LoVo (cell line): ENCODE results near the gene NDUFS4.
"Not testable (repeated sequence)": the region's sequence is repeated elsewhere in the genome, so short reads cannot be mapped to it uniquely, and the experiment has no call there.

Experiments used
- DNase-seq: peaks from one replicate; pipeline ENCODE4 v3.0.0-alpha.2; 2016; ENCODE audit warnings: low spot score

NDUFS4 gene

GRCh38 chr5:53665313-53665712, 104.9 kb downstream of the NDUFS4 start:
- DNase-seq = peak; percentile 70

- DNase-seq = no peak
Observed at GRCh38 chr5:53667621-53668020, 107.2 kb downstream of the NDUFS4 start.

- no peak for DNase-seq
Observed at GRCh38 chr5:53671447-53671846, 111.0 kb downstream of the NDUFS4 start.

GRCh38 chr5:53674121-53674520, 113.7 kb downstream of the NDUFS4 start:
- no peak for DNase-seq

GRCh38 chr5:53677632-53678031, 117.2 kb downstream of the NDUFS4 start:
- DNase-seq = no peak

GRCh38 chr5:53678981-53679660, 118.7 kb downstream of the NDUFS4 start:
- DNase-seq = no peak

- no peak for DNase-seq
Observed at GRCh38 chr5:53681079-53681478, 120.6 kb downstream of the NDUFS4 start.

GRCh38 chr5:53691014-53691413, 130.6 kb downstream of the NDUFS4 start:
- no peak for DNase-seq

GRCh38 chr5:53694520-53695022, 134.1 kb downstream of the NDUFS4 start:
- DNase-seq = no peak

- DNase-seq = not testable (repeated sequence)
Observed at GRCh38 chr5:53710405-53710804, 150.0 kb downstream of the NDUFS4 start.

GRCh38 chr5:53712327-53712726, 151.9 kb downstream of the NDUFS4 start:
- DNase-seq = no peak

- DNase-seq = no peak
Observed at GRCh38 chr5:53713978-53714666, 153.7 kb downstream of the NDUFS4 start.

GRCh38 chr5:53714667-53715010, 154.2 kb downstream of the NDUFS4 start:
- no peak for DNase-seq

GRCh38 chr5:53726121-53726520, 165.7 kb downstream of the NDUFS4 start:
- DNase-seq = no peak

GRCh38 chr5:53730943-53731342, 170.5 kb downstream of the NDUFS4 start:
- no peak for DNase-seq
